DND-41 (cell line): ENCODE results near the gene GDA.

Experiments used
- ATAC-seq: fragments of 200-7000 bp; cut with Tn5 transposase; 3 replicates; pipeline ENCODE4 v1.9.1; 2021; ENCODE audit warnings: low read depth; ENCODE audit not compliant: insufficient read depth
- DNase-seq: peaks from one replicate; pipeline ENCODE4 v3.0.0-alpha.2; 2020
- H2AFZ ChIP-seq: 2 replicates; pipeline ENCODE4 v1.6.0; 2012; ENCODE audit warnings: low read depth, low read length
- H3K27ac ChIP-seq: 2 replicates; pipeline ENCODE4 v1.5.1; 2012; ENCODE audit warnings: low read length, inconsistent platforms
- H3K27me3 ChIP-seq: fragments of 200-600 bp; sonication (generic); 2 replicates; pipeline ENCODE4 v1.6.0; 2012; ENCODE audit warnings: low read length, mild to moderate bottlenecking, inconsistent platforms; ENCODE audit not compliant: insufficient read depth, poor library complexity
- H3K36me3 ChIP-seq: 2 replicates; pipeline ENCODE4 v1.5.1; 2012; ENCODE audit warnings: low read length, inconsistent platforms; ENCODE audit not compliant: insufficient read depth
- H3K4me1 ChIP-seq: 2 replicates; pipeline ENCODE4 v1.5.1; 2012; ENCODE audit warnings: mild to moderate bottlenecking, low read length; ENCODE audit not compliant: insufficient read depth
- H3K4me2 ChIP-seq: 2 replicates; pipeline ENCODE4 v1.6.0; 2012; ENCODE audit warnings: mild to moderate bottlenecking, moderate library complexity, low read length, inconsistent platforms; ENCODE audit not compliant: insufficient read depth
- H3K4me3 ChIP-seq, 2 experiments: fragments of 200-600 bp in 1 of 2; shearing (Covaris generic) in 1 of 2; 2 replicates each; pipeline ENCODE4 v1.5.1; 2012 to 2016; ENCODE audit warnings: inconsistent platforms in 2 of 2, low read length in 2 of 2, mild to moderate bottlenecking in 2 of 2, low read depth in 1 of 2, moderate library complexity in 1 of 2
- H3K79me2 ChIP-seq: 2 replicates; pipeline ENCODE4 v1.6.0; 2012; ENCODE audit warnings: low read length, inconsistent platforms; ENCODE audit not compliant: insufficient read depth
- H3K9ac ChIP-seq: 2 replicates; pipeline ENCODE4 v1.6.0; 2012; ENCODE audit warnings: low read depth, mild to moderate bottlenecking, inconsistent platforms, low read length, moderate library complexity
- H3K9me3 ChIP-seq: 2 replicates; pipeline ENCODE4 v1.5.1; 2012; ENCODE audit warnings: low read length, moderate library complexity, mild to moderate bottlenecking, inconsistent platforms; ENCODE audit not compliant: insufficient read depth, severe bottlenecking
- H4K20me1 ChIP-seq: 2 replicates; pipeline ENCODE4 v1.6.0; 2012; ENCODE audit warnings: low read length; ENCODE audit not compliant: insufficient read depth
- EZH2 ChIP-seq: IDR thresholded peaks from 3 replicates; pipeline ENCODE4 v1.6.1; 2012; ENCODE audit warnings: borderline replicate concordance, low read depth, mild to moderate bottlenecking, moderate library complexity, low read length, inconsistent platforms; ENCODE audit not compliant: severe bottlenecking
- TF ChIP-seq, protein P1 (sequence below): IDR thresholded peaks from 2 replicates; pipeline ENCODE4 v1.5.1; 2012; ENCODE audit warnings: borderline replicate concordance, low read length, moderate library complexity, mild to moderate bottlenecking; ENCODE audit not compliant: poor library complexity, severe bottlenecking; ENCODE audit errors: extremely low read depth

The GDA gene

DNA sequence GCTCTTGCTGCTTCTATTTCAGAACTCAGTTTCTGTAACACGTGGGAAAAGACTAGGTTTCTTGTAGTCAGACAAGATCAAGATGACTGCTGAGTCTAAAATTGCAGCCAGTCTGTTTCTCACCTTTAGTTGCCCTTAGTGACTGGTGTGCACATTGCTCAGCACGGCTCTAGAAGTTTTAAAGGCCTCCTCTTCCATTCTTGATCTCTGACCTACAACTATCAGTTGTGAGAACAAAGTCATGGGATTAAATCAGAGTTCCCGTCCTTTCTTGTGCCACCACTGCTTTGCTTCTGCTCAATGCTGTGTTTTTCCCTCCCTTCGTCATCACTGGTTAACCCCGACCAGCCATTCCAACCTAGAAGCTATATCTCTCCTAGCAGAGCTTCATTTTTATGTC is 52.8 kb downstream of the GDA start:
- no peak overlapping the region for H3K4me2 ChIP-seq
- no peak for TF ChIP-seq EZH2
- TF ChIP-seq, protein P1, sequence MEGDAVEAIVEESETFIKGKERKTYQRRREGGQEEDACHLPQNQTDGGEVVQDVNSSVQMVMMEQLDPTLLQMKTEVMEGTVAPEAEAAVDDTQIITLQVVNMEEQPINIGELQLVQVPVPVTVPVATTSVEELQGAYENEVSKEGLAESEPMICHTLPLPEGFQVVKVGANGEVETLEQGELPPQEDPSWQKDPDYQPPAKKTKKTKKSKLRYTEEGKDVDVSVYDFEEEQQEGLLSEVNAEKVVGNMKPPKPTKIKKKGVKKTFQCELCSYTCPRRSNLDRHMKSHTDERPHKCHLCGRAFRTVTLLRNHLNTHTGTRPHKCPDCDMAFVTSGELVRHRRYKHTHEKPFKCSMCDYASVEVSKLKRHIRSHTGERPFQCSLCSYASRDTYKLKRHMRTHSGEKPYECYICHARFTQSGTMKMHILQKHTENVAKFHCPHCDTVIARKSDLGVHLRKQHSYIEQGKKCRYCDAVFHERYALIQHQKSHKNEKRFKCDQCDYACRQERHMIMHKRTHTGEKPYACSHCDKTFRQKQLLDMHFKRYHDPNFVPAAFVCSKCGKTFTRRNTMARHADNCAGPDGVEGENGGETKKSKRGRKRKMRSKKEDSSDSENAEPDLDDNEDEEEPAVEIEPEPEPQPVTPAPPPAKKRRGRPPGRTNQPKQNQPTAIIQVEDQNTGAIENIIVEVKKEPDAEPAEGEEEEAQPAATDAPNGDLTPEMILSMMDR: no peak
- ATAC-seq: no peak
- no peaks in the 10 kb centered on the region for H3K9me3 ChIP-seq
- no peaks in the 10 kb centered on the region for H4K20me1 ChIP-seq
- no peak overlapping the region for H3K27ac ChIP-seq
- no peak for DNase-seq
- no peaks in the 10 kb centered on the region for H3K36me3 ChIP-seq
- H3K27me3 ChIP-seq: peaks cover 6% of the 10 kb centered on the region
- H3K4me1 ChIP-seq: no peaks in the 10 kb centered on the region
- H3K4me3 ChIP-seq: no peak overlapping the region
- H2AFZ ChIP-seq: no peak overlapping the region
- no peaks in the 10 kb centered on the region for H3K79me2 ChIP-seq
- no peak overlapping the region for H3K9ac ChIP-seq

DNA sequence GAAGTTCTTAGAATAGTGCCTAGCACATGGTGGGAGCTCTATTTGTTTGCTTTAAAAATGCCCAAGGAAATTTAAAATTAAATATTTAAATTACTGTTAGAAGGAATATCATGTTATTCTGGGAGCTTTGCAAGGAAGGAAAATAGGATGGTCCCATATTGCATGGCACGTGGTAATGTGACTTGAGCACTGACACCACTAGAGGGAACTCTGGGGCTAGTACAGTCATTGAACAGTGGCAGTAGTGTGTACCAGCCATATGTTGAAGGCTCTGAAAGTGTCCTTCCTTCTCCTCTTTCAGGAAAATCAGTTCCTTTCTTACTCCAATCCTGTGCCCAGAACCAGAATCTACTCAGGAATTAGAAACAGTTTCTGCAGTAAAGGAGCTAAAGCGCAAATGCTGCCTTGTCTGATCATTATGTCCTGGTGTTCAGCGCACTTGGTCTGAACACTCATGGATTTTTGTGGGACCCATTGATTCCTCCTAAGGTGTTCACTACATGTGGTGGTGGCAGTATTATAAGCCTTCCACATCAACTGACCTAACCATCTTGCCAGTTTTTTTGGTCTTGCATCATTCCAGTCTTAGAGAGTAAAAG is 54.1 kb downstream of the GDA start:
- Histone ChIP-seq H3K27ac (no peak overlapping the region), H3K4me2 (no peak overlapping the region), H2AFZ (no peak overlapping the region), H3K79me2 (no peaks in the 10 kb centered on the region), H3K4me3 (no peak overlapping the region), H3K9me3 (no peaks in the 10 kb centered on the region), H3K9ac (no peak overlapping the region), H3K36me3 (no peaks in the 10 kb centered on the region), H3K4me1 (no peaks in the 10 kb centered on the region), H3K27me3 (peaks cover 11% of the 10 kb centered on the region), H4K20me1 (no peaks in the 10 kb centered on the region)
- no peak for TF ChIP-seq EZH2
- TF ChIP-seq, protein P1: peak; percentile 58
- ATAC-seq (peak; percentile 74; the same call in 2 of the 3 replicates), DNase-seq (peak; percentile 12)

DNA sequence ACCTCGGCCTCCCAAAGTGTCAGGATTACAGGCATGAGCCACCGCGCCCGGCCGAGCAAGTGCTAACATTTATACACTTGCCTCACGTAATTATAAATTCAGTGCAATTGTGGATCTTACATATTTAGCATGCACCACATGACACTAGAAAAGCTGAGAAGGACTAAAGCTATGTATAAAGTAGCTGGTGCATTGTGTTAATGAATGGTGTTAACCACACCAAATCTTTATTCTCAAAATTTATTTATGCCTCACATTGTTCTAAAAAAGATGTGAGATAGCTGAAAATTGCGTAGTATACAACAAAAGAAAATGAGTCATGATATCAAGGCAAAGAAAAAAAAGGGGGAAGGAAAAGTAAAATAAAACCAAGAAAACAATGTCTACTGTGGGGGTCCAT is 54.8 kb downstream of the GDA start:
- H3K4me1 ChIP-seq: no peaks in the 10 kb centered on the region
- H3K4me3 ChIP-seq: no peak overlapping the region
- no peak overlapping the region for H3K9ac ChIP-seq
- TF ChIP-seq, protein P1: no peak
- TF ChIP-seq EZH2: no peak
- no peaks in the 10 kb centered on the region for H3K36me3 ChIP-seq
- no peak for DNase-seq
- no peak overlapping the region for H2AFZ ChIP-seq
- H3K9me3 ChIP-seq: no peaks in the 10 kb centered on the region
- H3K79me2 ChIP-seq: no peaks in the 10 kb centered on the region
- H3K27ac ChIP-seq: no peak overlapping the region
- no peak for ATAC-seq
- H3K27me3 ChIP-seq: peaks cover 10% of the 10 kb centered on the region
- H4K20me1 ChIP-seq: no peaks in the 10 kb centered on the region
- no peak overlapping the region for H3K4me2 ChIP-seq

DNA sequence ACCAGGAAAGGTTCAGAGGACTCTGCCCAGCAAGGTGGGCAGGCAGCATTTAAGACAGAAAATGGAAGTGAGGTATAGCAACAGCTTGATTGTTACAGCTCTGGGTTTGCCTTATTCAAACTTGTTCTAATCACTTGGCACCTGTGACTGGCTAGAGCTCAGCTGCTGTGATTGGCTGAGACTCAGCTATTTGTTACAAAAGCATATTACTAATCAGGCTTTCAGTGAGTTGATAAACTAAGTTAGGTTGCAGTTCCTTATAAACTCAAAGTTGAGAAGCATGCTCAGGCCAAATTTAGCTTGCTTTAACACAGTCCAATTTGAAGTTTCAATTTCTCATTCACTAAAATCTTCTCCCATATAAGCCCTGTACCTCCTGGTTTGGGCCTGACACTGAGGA is 56.3 kb downstream of the GDA start:
- Histone ChIP-seq H3K4me3 (no peak overlapping the region), H3K27me3 (peaks cover 10% of the 10 kb centered on the region), H3K9ac (no peak overlapping the region), H3K27ac (no peak overlapping the region), H3K9me3 (no peaks in the 10 kb centered on the region), H4K20me1 (no peaks in the 10 kb centered on the region), H3K4me1 (no peaks in the 10 kb centered on the region), H3K79me2 (no peaks in the 10 kb centered on the region), H3K36me3 (no peaks in the 10 kb centered on the region), H3K4me2 (no peak overlapping the region), H2AFZ (no peak overlapping the region)
- no peak for DNase-seq
- ATAC-seq: no peak
- TF ChIP-seq EZH2: no peak
- TF ChIP-seq, protein P1: no peak
